ENCODE measurements around the gene TELO2.

DNA sequence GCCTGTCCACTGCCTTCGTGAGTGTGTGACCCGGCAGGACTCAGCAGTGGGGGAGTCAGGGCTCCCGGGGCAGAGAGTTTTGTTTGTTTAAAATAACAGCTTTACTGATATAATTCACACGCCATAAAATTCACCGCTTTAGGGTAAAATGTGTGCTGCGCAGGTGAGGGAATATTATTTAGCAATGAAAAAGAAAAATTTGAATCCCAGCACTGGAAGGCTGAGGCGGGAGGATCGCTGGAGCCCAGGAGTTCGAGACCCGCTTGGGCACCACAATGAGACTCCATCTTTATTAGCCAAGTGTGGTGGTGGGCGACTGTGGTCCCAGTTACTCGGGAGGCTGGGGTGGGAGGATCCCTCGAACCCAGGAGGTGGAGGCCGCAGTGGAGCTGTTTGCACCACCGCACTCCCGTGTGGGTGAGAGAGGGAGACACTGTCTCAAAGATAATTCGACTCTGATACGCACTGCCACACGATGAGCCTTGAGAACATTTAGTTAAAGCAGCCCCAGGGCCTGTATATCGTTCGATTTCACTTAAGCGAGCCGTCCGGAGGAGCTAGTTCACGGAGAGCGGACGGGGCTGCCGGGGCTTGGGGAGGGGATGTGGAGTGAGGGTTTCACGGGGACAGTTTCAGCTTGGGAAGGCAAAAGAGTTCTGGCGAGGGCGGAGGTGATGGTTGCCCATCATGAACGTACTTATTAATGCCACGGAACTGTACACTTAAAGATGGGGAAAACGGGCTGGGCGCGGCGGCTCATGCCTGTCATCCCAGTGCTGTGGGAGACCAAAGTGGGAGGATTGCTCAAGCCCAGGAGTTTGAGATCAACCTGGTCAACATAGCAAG lies 10.2 kb downstream of the TELO2 start:
- TF ChIP-seq CTCF (IDR thresholded peaks at IDR 0.05), result no peak
- no peak for TF ChIP-seq POLR2A (IDR thresholded peaks at IDR 0.05)

All from lower leg skin (tissue), 3 donors.